PFSK-1 (cell line): Measurements from ENCODE around the gene ZNF845.

Source experiments
- FOXP2 ChIP-seq: optimal IDR thresholded peaks from 2 replicates; pipeline ENCODE3; 2011; ENCODE audit warnings: borderline replicate concordance, control low read depth, inconsistent platforms; ENCODE audit not compliant: insufficient read depth; ENCODE audit errors: extremely low read length, extremely low read depth
- POLR2AphosphoS5 ChIP-seq: IDR thresholded peaks from 2 replicates; pipeline ENCODE4 v1.6.1; 2012; ENCODE audit warnings: low read depth, mild to moderate bottlenecking, control low read depth, low read length, moderate library complexity
- SIN3A ChIP-seq: IDR thresholded peaks from 2 replicates; pipeline ENCODE4 v1.6.1; 2012; ENCODE audit warnings: mild to moderate bottlenecking, low read length, moderate library complexity, borderline replicate concordance; ENCODE audit not compliant: insufficient read depth
- TAF1 ChIP-seq: IDR thresholded peaks from 2 replicates; pipeline ENCODE4 v1.6.1; 2012; ENCODE audit warnings: low read length, control low read depth, borderline replicate concordance; ENCODE audit not compliant: insufficient read depth
- TF ChIP-seq, protein P1 (sequence below), 2 experiments: IDR thresholded peaks; 2 replicates each; pipeline versions ENCODE4 v1.6.1 to v1.8.0; 2011 to 2012; ENCODE audit warnings: low read depth in 2 of 2, low read length in 2 of 2, control low read depth in 1 of 2, inconsistent platforms in 1 of 2, mild to moderate bottlenecking in 1 of 2, moderate library complexity in 1 of 2; ENCODE audit not compliant: insufficient read depth in 1 of 2

The ZNF845 gene

DNA sequence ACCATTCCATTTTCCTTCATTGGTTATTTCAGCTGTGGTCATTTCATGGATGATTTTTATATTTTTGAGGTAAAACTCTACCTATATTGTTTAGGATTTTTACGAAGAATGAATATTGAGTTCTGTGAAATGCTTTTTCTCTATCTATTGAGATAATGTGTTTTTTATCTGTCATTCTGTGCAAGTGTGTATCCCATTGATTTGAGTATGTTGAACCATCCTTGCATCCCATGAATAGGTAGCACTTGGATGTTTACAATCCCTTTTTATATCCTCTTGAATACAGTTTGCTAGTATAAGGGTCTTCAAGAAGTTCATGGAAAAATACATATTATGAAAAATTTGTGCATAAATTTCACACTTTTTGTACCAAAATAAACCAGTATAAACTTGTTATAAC lies 22.2 kb downstream of the ZNF845 start:
- TF ChIP-seq TAF1 (no peak), POLR2AphosphoS5 (no peak), SIN3A (no peak), FOXP2 (no peak)
- TF ChIP-seq, protein P1, sequence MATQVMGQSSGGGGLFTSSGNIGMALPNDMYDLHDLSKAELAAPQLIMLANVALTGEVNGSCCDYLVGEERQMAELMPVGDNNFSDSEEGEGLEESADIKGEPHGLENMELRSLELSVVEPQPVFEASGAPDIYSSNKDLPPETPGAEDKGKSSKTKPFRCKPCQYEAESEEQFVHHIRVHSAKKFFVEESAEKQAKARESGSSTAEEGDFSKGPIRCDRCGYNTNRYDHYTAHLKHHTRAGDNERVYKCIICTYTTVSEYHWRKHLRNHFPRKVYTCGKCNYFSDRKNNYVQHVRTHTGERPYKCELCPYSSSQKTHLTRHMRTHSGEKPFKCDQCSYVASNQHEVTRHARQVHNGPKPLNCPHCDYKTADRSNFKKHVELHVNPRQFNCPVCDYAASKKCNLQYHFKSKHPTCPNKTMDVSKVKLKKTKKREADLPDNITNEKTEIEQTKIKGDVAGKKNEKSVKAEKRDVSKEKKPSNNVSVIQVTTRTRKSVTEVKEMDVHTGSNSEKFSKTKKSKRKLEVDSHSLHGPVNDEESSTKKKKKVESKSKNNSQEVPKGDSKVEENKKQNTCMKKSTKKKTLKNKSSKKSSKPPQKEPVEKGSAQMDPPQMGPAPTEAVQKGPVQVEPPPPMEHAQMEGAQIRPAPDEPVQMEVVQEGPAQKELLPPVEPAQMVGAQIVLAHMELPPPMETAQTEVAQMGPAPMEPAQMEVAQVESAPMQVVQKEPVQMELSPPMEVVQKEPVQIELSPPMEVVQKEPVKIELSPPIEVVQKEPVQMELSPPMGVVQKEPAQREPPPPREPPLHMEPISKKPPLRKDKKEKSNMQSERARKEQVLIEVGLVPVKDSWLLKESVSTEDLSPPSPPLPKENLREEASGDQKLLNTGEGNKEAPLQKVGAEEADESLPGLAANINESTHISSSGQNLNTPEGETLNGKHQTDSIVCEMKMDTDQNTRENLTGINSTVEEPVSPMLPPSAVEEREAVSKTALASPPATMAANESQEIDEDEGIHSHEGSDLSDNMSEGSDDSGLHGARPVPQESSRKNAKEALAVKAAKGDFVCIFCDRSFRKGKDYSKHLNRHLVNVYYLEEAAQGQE (IDR thresholded peaks at IDR 0.05; ENCODE audit: insufficient read depth in 1 of 2, low read depth in 2 of 2, low read length in 2 of 2) = no peak

DNA sequence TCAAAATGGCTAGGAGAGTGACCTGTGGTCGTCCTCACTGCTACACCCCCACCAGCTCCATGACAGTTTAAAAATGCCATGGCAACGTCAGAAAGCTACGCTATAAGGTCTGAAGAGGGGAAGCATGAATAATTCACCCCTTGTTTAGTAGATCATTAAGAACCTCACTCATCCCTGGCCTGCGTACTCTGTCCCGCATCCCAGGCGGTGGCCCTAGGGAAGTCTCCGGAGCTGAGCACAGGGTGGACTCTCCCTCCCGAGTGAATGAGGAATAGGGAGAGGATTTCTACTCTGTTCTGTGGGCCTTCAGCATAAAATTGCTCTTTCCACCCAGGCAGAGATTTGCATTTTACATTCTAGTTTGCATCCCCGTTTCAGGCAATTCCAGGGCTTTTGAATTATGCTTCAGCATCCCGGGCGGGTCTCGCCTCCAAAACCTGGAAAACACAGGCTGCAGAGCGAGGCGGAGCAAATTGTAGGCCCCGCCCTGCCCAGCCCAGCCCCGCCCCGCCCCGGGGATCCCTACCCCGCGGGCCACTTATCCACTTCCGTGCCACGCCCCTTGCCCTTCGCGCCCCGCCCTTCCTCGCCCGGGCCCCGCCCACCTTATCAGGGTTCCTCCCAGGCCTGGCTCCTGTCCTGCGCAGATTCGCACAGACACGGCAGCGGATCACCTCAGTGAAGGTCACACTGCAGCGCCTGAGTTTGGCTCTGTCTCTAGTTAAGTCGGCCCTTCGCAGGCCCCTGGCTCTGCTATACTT lies 24.5 kb downstream of the ZNF845 start:
- TF ChIP-seq POLR2AphosphoS5 (no peak), TAF1 (no peak), SIN3A (no peak), FOXP2 (no peak)
- TF ChIP-seq, protein P1 (IDR thresholded peaks at IDR 0.05; ENCODE audit: insufficient read depth in 1 of 2, low read depth in 2 of 2, low read length in 2 of 2) = no peak

DNA sequence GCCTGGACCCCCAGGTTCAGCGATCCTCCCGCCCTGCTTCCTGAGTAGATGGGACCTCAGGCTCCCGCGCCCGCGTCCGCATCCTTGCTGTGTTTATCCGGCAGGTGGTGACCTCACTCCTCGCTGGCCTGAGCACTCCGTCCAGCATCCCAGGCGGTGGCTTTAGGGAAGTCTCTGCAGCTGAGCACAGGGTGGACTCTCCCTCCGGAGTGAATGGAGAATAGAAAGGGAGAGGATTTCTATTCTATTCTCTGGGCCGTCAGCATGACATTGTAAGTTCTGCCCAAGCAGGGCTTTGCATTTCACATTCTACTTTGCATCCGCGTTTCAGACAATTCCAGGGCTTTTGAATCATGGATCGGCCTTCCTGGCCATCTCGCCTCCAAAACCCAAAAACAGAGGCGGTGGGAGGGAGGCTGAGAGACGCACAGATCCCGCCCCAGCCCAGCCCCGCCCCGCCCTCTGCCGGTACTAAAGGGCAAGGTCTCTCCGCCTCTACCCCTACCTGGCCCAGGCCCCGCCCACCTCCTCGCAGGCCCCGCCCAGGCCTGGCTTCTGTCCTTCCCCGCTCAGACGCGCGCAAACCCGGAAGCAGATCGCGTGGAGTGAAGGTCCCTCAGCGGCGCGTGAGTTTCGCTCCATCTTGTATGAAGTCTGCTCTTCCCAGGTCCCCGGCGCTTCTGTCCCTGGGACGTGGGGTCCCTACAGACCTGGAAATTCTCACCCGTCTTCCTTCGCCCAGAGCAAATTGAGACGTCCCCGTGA lies 31.8 kb downstream of the ZNF845 start, which contains the start of gene ZNF525:
Gene ZNF525 (plus strand): TSS at position 572 of the 765 bp plus-strand sequence. CDS start 6,577 bp downstream, outside the sequence.
- TF ChIP-seq, protein P1 (IDR thresholded peaks at IDR 0.05; ENCODE audit: insufficient read depth in 1 of 2, low read depth in 2 of 2, low read length in 2 of 2) = no peak
- TF ChIP-seq SIN3A = no peak
- TF ChIP-seq TAF1 = no peak
- TF ChIP-seq FOXP2 = no peak
- peak; percentile 52; the same call in 1 of the 2 replicates for TF ChIP-seq POLR2AphosphoS5

DNA sequence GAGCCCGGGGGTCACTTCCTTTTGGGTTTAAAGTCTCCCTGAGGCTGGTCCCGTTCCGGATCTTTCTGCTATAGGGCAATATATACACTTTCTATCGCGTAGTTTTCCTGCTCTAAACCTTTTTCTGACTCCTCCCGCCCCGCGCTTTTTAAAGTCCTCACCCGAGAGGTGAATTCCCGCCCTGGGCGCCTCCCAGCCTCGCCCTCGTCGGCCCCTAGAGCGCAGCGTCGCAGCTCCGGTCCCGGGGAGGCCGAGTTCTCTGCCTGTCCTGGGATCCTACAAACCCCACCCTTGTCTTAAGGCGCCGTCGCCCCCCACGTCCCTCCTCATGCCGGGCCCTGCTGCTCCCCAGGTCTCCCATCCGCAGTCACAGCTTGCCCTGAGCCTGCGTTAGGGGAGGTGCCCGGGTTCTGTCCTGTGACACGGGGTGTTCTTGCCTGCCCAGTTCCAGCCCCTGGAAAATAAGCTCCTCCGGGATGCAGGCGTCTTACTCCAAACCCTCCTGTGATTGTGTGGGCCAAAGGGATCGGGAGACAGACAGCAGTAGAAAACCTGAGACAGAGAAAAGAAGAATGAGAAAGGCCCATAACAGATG lies 32.4 kb downstream of the ZNF845 start:
- TF ChIP-seq FOXP2 (no peak), POLR2AphosphoS5 (no peak), TAF1 (no peak), SIN3A (no peak)
- TF ChIP-seq, protein P1 (IDR thresholded peaks at IDR 0.05; ENCODE audit: insufficient read depth in 1 of 2, low read depth in 2 of 2, low read length in 2 of 2) = no peak
